Measurements from ENCODE around the gene ZNF195. TPM values are rescaled to one million over a fixed set of nuclear protein-coding genes. Genes with fewer than 3 reads are reported as not detected.

ZNF195 gene
- total and polyA plus RNA-seq, 8 donors: 19.6 to 37.0 (median 34.2) TPM

DNA sequence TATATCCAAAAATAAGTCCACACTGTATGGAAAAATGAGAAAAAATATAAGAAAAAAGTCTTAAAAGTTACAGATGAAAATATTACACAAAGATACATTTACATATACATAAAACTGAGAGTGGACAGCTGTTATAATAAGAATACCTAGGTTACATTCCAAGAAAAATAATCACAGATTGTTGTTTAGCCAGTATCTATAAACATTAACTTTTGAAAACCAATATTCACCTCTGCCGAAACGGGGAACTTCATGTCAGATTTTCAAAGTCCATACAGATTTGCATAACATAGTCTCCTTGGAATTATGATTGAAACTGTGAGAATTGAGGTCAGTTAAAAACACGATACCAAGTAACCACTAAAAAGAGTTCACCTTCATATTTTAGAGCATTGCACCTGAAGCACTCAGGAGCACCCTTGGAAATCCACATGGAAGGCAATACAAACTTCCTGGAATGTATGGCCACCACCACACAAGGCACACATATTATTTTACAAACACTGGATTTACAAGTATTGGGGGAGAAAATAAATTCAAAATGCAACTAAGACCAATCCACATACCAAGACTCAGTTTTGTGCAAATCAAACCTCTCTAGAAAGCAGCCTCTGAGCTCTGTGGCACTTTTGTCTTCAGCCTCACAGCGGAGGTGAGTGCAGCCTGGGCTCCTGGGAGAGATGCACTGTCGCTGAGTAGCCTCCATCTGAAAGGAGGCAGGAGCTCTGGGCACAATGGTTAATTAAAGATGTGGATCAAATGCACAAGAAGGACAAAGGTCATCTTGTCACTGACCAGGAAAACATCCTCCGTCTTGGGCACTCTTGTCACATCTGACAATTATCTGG, 34.4 kb downstream of the ZNF195 start:
- Histone ChIP-seq H3K4me3 (no peak overlapping the region), H3K9me3 (peaks cover 0 to 12% of the 10 kb centered on the region in 2 donors), H3K36me3 (no peaks in the 10 kb centered on the region), H3K27me3 (peaks cover 9 to 41% of the 10 kb centered on the region in 2 donors), H3K4me1 (no peaks in the 10 kb centered on the region), H3K27ac (no peak overlapping the region)
- DNase-seq (no peak), ATAC-seq (no peak)
- no peak for TF ChIP-seq CTCF (IDR thresholded peaks at IDR 0.05)
- intact Hi-C loops (cut with DNase I): no loop called here

DNA sequence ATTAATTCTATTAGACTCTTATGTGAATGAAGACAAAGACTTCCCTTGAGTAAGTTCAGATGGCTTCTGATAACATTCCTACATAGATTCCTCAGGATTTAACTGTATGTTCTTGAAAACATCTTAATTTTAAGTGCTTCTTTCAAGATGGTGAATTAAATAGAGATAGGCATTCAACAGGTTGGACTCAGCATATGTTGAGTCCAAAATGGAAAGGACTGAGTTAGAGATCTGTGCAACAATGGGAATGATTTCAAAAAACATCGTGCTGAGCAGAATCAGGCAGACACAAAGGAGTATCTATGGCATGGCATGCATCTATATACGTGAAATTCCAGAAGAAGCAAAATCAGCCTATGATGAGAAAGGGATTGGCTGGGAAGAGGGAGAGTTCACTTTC, 36.2 kb downstream of the ZNF195 start:
- DNase-seq (no peak), ATAC-seq (no peak)
- no peaks in the 10 kb centered on the region for H3K36me3 ChIP-seq
- H3K4me3 ChIP-seq: no peak overlapping the region
- peaks cover 0 to 10% of the 10 kb centered on the region in 2 donors for H3K9me3 ChIP-seq
- TF ChIP-seq CTCF (IDR thresholded peaks at IDR 0.05): no peak
- H3K27ac ChIP-seq: no peak overlapping the region
- H3K4me1 ChIP-seq: no peaks in the 10 kb centered on the region
- intact Hi-C loops (cut with DNase I): no loop called here
- peaks cover 9 to 41% of the 10 kb centered on the region in 2 donors for H3K27me3 ChIP-seq

GRCh38 chr11:3341298-3341697, 37.6 kb downstream of the ZNF195 start:
- DNase-seq: peak in 2 of 4 donors; percentile 21 to 29
- Histone ChIP-seq H3K27ac (no peak overlapping the region), H3K36me3 (no peaks in the 10 kb centered on the region), H3K4me1 (no peaks in the 10 kb centered on the region), H3K4me3 (no peak overlapping the region), H3K27me3 (peaks cover 9 to 41% of the 10 kb centered on the region in 2 donors), H3K9me3 (no peaks in the 10 kb centered on the region)
- TF ChIP-seq CTCF (IDR thresholded peaks at IDR 0.05): peak; percentile 50 to 62
- intact Hi-C loops (cut with DNase I): no loop called here
- peak; percentile 27 for ATAC-seq

- H3K4me1 ChIP-seq: no peaks in the 10 kb centered on the region
- H3K27ac ChIP-seq: no peak overlapping the region
- no peak overlapping the region for H3K4me3 ChIP-seq
- ATAC-seq (peak; percentile 37), DNase-seq (no peak)
- H3K27me3 ChIP-seq: peaks cover 9 to 39% of the 10 kb centered on the region in 2 donors
- H3K36me3 ChIP-seq: no peaks in the 10 kb centered on the region
- no peaks in the 10 kb centered on the region for H3K9me3 ChIP-seq
- no peak for TF ChIP-seq CTCF (IDR thresholded peaks at IDR 0.05)
- intact Hi-C loops (cut with DNase I): no loop called here
Observed at GRCh38 chr11:3340025-3340424, 38.9 kb downstream of the ZNF195 start.

DNA sequence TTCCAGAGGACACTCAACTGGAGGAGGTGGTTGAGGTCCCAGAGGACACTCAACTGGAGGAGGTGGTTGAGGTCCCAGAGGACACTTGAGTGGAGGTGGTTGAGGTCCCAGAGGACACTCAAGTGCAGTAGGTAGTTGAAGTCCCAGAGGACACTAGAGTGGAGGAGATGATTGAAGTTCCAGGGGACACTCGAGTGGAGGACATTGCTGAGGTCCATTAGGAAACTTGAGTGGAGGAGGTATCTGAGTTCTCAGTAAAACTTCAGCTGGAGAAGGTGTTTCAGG, 39.7 kb downstream of the ZNF195 start:
- DNase-seq: no peak
- peak; percentile 62 for ATAC-seq
- Histone ChIP-seq H3K36me3 (no peaks in the 10 kb centered on the region), H3K4me1 (no peaks in the 10 kb centered on the region), H3K27me3 (peaks cover 4 to 32% of the 10 kb centered on the region in 2 donors), H3K27ac (no peak overlapping the region), H3K4me3 (no peak overlapping the region), H3K9me3 (no peaks in the 10 kb centered on the region)
- TF ChIP-seq CTCF (IDR thresholded peaks at IDR 0.05): no peak
- intact Hi-C loops (cut with DNase I): no loop called here

All from left lung (tissue), 10 donors.